ENCODE measurements around the gene LYPD6B. TPM values are rescaled to one million over a fixed set of nuclear protein-coding genes. Genes with fewer than 3 reads are reported as not detected.

The LYPD6B gene
- total and polyA plus RNA-seq, 10 of the 15 experiments (the other 5 are each of a cell fraction or from before 2014, with no cell fraction given) = 1.0 to 6.6 (median 4.0) TPM

GRCh38 chr2:149132901-149133300 lies 94.4 kb downstream of the LYPD6B start (continued):
- no peak for TF ChIP-seq PRDM15 (CRISPR knock-in tag; IDR thresholded peaks at IDR 0.05)

GRCh38 chr2:149134335-149134923 lies 95.9 kb downstream of the LYPD6B start:
- POLR2A ChIA-PET = no interaction called here
- no peak for TF ChIP-seq CREM (IDR thresholded peaks at IDR 0.05; ENCODE audit: low read depth)
- no peak for TF ChIP-seq CBFB (IDR thresholded peaks at IDR 0.05; ENCODE audit: low read depth)
- TF ChIP-seq BRCA1 (IDR thresholded peaks at IDR 0.05; ENCODE audit: low read depth, low read length) = no peak
- TF ChIP-seq KAT2A (conservative IDR thresholded peaks at IDR 0.05; ENCODE audit: control insufficient read depth, low read depth, low read length) = no peak
- no peak for TF ChIP-seq LARP7 (IDR thresholded peaks at IDR 0.05)
- no peak for TF ChIP-seq TCF7 (IDR thresholded peaks at IDR 0.05; ENCODE audit: borderline replicate concordance)
- TF ChIP-seq SUPT20H (IDR thresholded peaks at IDR 0.05; ENCODE audit: borderline replicate concordance, control insufficient read depth, low read depth, low read length) = no peak
- no peak for TF ChIP-seq ZNF592 (IDR thresholded peaks at IDR 0.05)
- no peak for TF ChIP-seq SUZ12 (IDR thresholded peaks at IDR 0.05; ENCODE audit: unreplicated experiment)
- no peak for TF ChIP-seq HDAC2 (IDR thresholded peaks at IDR 0.05)
- no peak for TF ChIP-seq DPF2 (IDR thresholded peaks at IDR 0.05)
- no peak for TF ChIP-seq IKZF2 (IDR thresholded peaks at IDR 0.05)
- TF ChIP-seq POLR2AphosphoS2 (IDR thresholded peaks at IDR 0.05; ENCODE audit: low read depth, low read length) = no peak

More at GRCh38 chr2:149134335-149134923, 95.9 kb downstream of the LYPD6B start:
- RAD21 ChIA-PET (ENCODE audit: unreplicated experiment) = no interaction called here
- no peak overlapping the region for H3K27ac ChIP-seq (ENCODE audit: control insufficient read depth, insufficient read depth)
- FAIRE-seq (no peak), DNase-seq (ENCODE audit: low read depth, low spot score) (no peak), ATAC-seq (no peak)
- H3K27me3 ChIP-seq (replicated peaks in 1 of 2; ENCODE audit: control insufficient read depth in 2 of 2, insufficient read depth in 2 of 2, low read length in 1 of 2) = no peaks in the 10 kb centered on the region
- intact Hi-C loops (cut with micrococcal nuclease; ENCODE audit: unreplicated experiment) = no loop called here
- 68% methylated on average over 5 of the region's 5 CpGs for WGBS (ENCODE audit: insufficient coverage, insufficient replicate concordance, low lambda C conversion rate, missing lambda C conversion rate)
- H3K4me3 ChIP-seq = no peak overlapping the region
- no peak overlapping the region for H3K4me2 ChIP-seq (ENCODE audit: control insufficient read depth, insufficient read depth)
- H4K20me1 ChIP-seq (ENCODE audit: control insufficient read depth, insufficient read depth) = no peaks in the 10 kb centered on the region
- H3K79me2 ChIP-seq (ENCODE audit: control insufficient read depth, insufficient read depth, low read length) = no peaks in the 10 kb centered on the region
- no TSS peak for BruUV-seq (replicated peaks)
- H3K36me3 ChIP-seq (ENCODE audit: control insufficient read depth in 2 of 2, insufficient read depth in 2 of 2, low read length in 1 of 2) = no peaks in the 10 kb centered on the region
- no peaks in the 10 kb centered on the region for H3K4me1 ChIP-seq (ENCODE audit: control insufficient read depth, insufficient read depth, low read length)
- SMC1A ChIA-PET (ENCODE audit: uncharacterized antibody, unreplicated experiment) = no interaction called here
- no peaks in the 10 kb centered on the region for H3K9me3 ChIP-seq (replicated peaks; ENCODE audit: control insufficient read depth, insufficient read depth, low read length)
- in situ Hi-C loops (cut with MboI) = no loop called here
- CTCF ChIA-PET = interaction anchor here (0.7 to 1.1 kb wide), 2 partner anchors 12 to 156 kb away, joined by 3 read pairs; no protein-coding TSS in a partner anchor
- no peak overlapping the region for H2AFZ ChIP-seq (ENCODE audit: control insufficient read depth, low read depth, low read length)
- no peak overlapping the region for H3K9ac ChIP-seq (ENCODE audit: control insufficient read depth, insufficient read depth, low read length)
